Kidney glomerular epithelial cell (primary cell): ENCODE results near the gene COL20A1.

Experiments
- DNase-seq: peaks from one replicate; lab custom pipeline; 2025; lab: John Stamatoyannopoulos, UW

The COL20A1 gene

DNA sequence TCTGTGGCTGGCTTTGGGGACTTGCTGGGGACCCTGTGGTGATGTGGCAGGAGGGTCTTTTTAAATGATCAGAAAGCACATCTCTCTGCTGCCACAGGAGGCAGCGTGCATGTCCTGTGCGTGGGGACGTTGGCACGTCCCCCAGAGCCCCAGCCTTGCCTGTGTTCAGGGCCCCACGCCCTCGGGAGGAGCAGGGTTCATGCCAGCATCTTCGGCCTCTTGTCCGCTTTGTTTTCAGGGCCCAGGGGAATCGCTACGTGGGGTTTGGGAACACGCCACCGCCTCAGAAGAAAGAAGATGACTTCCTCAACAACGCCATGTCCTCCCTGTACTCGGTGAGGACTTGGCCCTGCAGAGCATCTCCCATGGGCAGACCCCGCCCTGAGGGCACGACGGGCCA is 14.3 kb upstream of the COL20A1 start:
- no peak for DNase-seq

GRCh38 chr20:63279931-63280330 is 13.1 kb upstream of the COL20A1 start:
- no peak for DNase-seq

DNA sequence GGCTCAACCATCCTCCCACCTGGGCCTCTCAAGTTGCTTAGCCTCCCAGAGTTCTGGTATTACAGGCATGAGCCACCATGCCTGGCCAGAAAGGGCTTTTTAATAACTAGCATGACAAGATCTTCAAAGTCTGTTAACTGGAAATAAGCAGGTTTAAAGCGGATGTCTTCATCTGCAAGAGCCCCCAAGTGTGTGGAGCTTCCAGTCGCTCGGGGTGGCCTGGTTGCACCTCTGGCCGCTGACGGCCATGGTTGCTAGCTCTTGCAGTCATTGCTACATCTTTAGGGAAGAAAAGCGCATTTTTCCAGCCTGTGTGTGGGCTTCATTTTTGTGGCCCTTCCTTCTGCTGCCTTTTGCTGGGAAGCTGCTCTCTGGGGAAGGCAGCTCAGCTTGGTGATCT is 12.6 kb upstream of the COL20A1 start:
- DNase-seq = no peak

DNA sequence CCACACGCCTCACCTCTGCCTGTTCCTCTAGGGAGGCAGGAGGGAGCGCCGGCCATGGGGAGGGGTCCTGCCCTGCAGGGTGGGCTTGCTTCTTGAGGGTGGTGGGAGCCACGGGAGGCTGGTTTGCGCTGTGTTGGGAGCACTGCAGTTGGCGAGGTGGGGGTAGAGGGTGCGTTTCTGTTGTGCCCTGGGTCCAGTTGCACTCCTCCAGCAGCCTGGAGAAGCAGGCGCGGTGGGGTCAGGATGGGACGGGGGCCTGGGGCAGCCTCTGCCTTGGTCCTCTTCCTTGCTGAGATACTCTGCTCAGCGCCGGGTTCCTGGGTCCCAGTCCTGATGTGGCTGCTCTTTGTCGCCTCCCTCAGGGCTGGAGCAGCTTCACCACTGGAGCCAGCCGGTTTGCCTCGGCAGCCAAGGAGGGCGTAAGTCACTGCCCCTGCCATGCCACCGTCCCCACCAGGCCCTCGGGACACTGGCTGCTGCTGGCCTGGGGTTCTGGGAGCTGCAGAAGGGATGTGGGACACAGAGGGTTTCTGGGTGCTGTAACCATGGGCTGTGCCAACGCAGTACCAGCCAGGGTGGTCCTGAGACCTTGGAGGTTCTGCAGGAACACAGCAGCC is 11.9 kb upstream of the COL20A1 start:
- DNase-seq = no peak

GRCh38 chr20:63281742-63282665 is 11.0 kb upstream of the COL20A1 start:
- no peak for DNase-seq

DNA sequence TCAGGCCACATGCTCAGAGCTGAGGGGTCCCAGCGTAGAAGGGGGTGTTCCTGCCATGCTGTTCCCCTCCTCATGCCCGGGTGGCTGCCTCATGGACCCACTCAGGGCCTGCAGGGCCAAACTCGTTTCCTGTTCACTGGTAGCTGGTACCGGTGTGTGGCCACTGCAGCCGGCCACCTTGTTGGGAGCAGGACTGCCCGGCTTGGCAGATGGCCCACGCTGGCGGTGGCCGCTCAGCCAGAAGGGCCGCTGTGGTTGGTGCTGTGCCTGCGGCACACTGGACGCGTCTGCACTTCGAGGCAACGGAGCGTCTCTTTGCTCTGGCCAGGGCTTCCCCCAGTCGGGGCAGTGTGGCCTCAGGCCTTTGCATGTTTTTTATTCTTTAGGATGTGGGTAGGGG is 10.0 kb upstream of the COL20A1 start:
- no peak for DNase-seq

- DNase-seq = no peak
Measured at GRCh38 chr20:63283397-63284082, 9.4 kb upstream of the COL20A1 start.

DNA sequence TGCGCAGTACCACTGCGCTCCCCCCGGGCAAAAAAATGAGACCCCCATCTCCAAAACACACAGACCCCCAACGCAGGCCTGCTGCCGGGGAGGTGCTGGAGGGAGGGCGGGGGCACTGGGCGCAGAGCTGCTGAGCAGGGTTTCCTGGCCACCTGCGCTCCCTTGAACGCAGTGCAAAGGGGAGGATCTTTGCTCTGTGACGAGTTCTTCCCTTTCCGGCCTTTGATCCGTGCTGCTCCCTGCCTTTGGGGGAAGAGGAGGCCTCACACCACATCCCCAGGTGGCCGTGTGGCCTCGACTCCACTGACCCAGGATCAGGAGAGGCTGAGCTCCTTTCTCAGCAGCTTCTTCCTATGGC is 8.9 kb upstream of the COL20A1 start:
- DNase-seq = no peak

- no peak for DNase-seq
Measured at GRCh38 chr20:63284544-63284949, 8.4 kb upstream of the COL20A1 start.

- no peak for DNase-seq
Measured at GRCh38 chr20:63284981-63285524, 7.9 kb upstream of the COL20A1 start.

DNA sequence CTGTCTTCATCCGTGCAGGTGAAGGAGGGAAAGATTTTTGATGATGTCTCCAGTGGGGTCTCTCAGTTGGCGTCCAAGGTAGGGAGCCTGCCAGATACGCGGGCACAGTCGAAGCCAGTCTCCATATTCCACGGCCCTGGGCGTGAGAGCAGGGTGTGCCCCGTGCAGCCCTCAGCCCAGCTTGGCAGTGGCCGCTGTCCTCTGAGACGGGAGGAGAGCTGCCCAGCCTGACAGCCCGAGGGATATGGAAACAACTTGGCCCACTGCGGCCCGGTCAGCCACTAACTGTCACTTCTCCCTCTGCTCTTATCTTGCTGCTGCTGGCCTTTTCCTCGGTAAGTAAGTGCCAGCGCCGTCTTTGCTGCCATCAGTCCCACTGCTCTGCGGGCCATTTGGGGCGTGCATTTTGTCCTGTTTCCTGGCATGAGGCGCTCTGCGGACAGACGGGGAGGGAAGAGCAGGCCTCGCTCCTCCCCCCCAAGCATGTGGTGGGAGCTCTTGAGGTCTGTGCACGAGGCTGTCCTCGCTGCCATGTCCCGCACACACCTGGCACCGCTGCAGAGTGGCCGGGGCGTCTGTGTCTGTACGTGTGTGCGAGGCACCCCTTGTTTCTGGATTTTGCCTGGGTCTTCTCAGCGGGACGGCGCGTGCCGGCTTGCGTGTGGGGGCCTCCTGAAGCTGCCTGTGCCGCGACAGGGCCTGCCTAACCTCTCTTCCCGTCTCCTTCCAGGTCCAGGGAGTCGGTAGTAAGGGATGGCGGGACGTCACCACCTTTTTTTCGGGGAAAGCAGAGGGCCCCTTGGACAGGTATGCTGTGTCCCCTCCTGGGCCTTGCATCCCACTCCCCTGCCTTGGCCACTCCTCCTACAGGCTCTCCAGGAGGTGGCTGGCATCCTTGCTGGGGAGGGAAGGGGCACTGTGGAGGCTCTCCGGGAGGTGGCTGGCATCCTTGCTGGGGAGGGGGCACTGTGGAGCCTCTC is 7.1 kb upstream of the COL20A1 start:
- no peak for DNase-seq

- DNase-seq = no peak
Measured at GRCh38 chr20:63286781-63287696, 5.9 kb upstream of the COL20A1 start.

- no peak for DNase-seq
Measured at GRCh38 chr20:63287697-63288580, 5.0 kb upstream of the COL20A1 start.

DNA sequence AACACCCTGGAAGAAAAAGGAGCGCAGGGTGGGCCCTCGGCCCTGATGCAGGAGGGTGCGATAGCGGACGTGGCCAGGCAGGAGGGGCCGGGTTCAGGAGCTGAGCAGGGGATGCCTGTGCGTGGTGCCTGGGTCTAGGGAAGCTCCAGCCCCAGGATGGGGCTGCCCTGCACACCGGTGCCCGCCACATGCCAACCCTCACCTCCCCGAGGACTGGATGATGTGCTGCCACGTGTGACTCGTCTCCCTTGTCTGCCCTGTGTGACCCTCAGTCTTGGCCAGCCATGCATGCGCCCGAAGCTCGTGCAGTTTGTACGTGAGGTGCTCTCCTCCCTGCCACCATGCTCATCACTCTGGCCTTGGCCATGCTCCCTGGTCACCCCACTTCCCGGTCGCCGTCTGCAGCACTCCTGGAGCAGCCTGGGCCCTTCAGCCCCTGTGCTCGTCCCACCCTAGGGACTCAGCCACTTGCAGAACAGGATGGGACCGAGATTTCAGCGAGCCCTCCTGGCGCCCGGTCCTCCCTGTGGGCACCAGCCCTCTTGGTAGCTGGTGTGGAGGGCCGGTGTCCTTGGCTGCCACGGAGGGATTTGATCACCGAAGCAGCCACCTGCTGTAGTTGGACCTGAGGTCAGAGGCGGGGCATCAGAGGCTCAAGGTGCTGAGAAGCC is 4.3 kb upstream of the COL20A1 start:
- DNase-seq = no peak

GRCh38 chr20:63289311-63290135 is 3.5 kb upstream of the COL20A1 start:
- no peak for DNase-seq

- no peak for DNase-seq
Measured at GRCh38 chr20:63290136-63290676, 2.8 kb upstream of the COL20A1 start.

DNA sequence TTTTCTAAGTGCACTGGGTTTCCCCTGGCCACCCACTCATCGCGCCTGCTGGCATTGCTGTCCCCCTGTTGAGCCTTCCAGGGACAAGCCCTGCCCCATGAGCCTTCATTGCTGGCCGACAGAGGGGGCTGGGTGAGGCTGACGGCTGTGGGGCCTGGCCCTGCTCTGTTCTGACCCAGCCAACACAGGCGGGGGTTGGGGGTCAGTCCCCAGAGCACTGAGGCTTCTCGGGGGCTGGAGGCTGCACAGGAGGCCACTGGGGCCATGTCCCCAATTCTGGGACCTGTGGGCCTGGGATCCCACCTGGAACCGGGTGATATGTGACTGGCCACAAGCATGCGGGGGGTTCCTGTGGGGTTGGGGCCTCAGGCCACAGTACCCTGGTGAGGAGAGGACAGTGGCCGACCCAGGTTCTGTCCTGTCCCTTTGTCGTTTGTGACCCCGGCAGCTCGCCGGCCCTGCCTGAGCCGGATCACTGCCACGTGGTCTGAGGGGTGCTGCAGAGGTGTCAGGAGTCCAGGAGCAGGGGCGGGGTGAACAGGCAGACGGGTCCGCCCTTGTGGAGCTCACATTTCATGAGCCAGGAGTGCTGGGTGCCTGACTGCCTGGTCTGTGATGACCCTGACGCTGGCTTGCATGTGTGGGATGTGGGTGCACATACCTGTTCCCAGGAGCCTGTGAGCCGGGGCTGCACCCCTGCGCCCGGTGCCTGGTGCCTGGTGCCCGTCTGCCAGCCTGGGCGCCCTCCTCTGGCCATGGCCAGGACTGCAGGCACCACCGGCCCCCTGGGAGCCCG is 2.1 kb upstream of the COL20A1 start:
- peak; percentile 3 for DNase-seq
